ENCODE data around the gene SLIT3. TPM values are rescaled to one million over a fixed set of nuclear protein-coding genes. Genes with fewer than 3 reads are reported as not detected.

Gene SLIT3
- total RNA-seq, 1 donor from 2014 or later = 31.8 TPM

DNA sequence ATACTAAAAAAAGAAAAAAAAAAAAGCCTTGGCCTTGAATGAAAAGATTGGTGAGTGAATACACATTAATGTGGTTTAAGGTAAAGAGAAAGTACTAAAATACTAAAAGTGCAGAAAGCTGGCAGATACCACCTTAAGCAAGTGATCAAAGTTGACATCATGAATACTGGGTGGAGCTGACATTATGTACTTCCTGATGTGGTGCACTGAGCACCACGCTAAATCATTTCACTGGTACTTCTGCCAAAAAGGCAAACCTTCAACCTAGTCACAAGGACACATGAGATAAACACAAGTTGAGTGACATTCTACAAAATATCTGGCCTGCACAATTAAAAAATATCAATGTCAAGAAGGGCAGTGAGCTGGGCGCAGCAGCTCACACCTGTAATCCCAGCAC, 687.9 kb downstream of the SLIT3 start:
- Mint-ChIP-seq H3K4me1 (ENCODE audit: unreplicated experiment) (peaks cover 5% of the 10 kb centered on the region), H3K27ac (ENCODE audit: unreplicated experiment) (no peak overlapping the region), H3K36me3 (ENCODE audit: unreplicated experiment) (no peaks in the 10 kb centered on the region), H3K27me3 (ENCODE audit: unreplicated experiment) (no peaks in the 10 kb centered on the region), H3K4me3 (ENCODE audit: unreplicated experiment) (no peak overlapping the region), H3K9me3 (ENCODE audit: unreplicated experiment) (no peaks in the 10 kb centered on the region)
- no peak for TF ChIP-seq CTCF (IDR thresholded peaks at IDR 0.05)
- DNase-seq (ENCODE audit: extremely low spot score, unreplicated experiment) = no peak

DNA sequence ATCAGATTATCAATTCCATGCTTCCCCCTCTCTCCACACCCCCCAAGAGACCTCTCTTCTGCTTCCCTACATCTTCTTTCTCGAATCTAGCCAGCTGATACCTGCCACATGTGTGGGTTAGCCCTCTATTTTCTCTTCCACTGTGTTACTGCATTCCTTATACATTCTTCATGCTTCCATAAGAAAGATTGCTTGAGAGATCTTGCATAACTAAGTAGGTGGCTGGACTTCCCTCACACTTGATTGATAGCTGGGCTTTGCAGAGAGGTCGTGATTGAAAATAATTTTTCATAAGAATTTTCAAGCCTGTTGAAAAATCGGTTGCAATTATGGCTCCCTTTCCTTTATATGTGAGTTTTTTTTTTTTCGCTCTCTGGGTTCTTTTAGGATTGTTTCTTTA, 688.8 kb downstream of the SLIT3 start:
- Mint-ChIP-seq H3K27me3 (ENCODE audit: unreplicated experiment) (no peaks in the 10 kb centered on the region), H3K9me3 (ENCODE audit: unreplicated experiment) (no peaks in the 10 kb centered on the region), H3K4me3 (ENCODE audit: unreplicated experiment) (no peak overlapping the region), H3K36me3 (ENCODE audit: unreplicated experiment) (no peaks in the 10 kb centered on the region), H3K4me1 (ENCODE audit: unreplicated experiment) (peaks cover 5% of the 10 kb centered on the region), H3K27ac (ENCODE audit: unreplicated experiment) (no peak overlapping the region)
- DNase-seq (ENCODE audit: extremely low spot score, unreplicated experiment) = no peak
- TF ChIP-seq CTCF (IDR thresholded peaks at IDR 0.05) = no peak

Small RNAs within 50 kb of the gene (microRNA-seq; reads per million reads assigned to microRNA genes)
- not detected for gene MIR218-2 (ENCODE audit: unreplicated experiment)
- 31.2 reads per million, percentile 37 among the genes with 10 or more reads in this experiment for gene MIR585 (ENCODE audit: unreplicated experiment)
